HT1080 (cell line): Measurements from ENCODE around the gene AAR2. TPM values are rescaled to one million over a fixed set of nuclear protein-coding genes. Genes with fewer than 3 reads are reported as not detected.

Source experiments
- DNase-seq: peaks from one replicate; pipeline ENCODE4 v3.0.0-alpha.2; 2015; ENCODE audit warnings: low read depth
- total RNA-seq: library from RNA; depleted of rRNA; stranded (reverse); fragments of >200 nt; shearing (Covaris generic); gene quantifications from 2 replicates; pipeline ENCODE4 v1.2.3, GENCODE V29; 2014; rRNA removed

The AAR2 gene
- total RNA-seq, 1 experiment from 2014 or later, result 50.1 TPM

GRCh38 chr20:36279362-36279761 is 43.1 kb downstream of the AAR2 start:
- DNase-seq, result no peak

GRCh38 chr20:36279776-36280175 is 43.5 kb downstream of the AAR2 start:
- no peak for DNase-seq

DNA sequence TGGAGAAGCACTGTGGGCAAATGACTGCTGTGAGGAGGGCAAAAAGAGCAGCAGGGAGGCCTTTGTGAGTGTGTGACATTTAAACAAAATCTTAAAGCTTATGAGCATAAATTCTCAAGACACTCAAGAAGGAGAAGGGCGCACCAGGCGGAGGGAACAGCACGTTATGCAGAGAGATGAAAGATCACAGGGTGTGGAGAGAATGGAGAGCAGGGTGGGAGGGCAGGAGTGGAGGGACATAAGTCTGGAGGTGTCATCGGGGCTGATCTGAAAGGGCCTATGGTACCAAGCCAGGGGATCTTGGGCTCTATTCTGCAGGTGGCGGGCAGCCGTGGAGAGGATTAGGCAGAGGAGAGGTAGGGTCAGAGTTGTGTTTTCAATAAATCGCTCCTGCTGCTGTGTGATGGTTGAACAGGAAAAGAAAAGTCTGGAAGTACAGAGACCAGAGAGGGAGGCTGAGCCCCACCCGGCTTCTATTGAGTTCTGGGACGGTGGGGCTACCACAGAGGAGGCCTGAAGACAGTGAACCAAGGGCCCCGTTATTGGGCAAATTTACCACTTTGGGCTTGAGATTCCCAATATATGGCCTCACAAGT is 45.6 kb downstream of the AAR2 start:
- DNase-seq, result no peak

DNA sequence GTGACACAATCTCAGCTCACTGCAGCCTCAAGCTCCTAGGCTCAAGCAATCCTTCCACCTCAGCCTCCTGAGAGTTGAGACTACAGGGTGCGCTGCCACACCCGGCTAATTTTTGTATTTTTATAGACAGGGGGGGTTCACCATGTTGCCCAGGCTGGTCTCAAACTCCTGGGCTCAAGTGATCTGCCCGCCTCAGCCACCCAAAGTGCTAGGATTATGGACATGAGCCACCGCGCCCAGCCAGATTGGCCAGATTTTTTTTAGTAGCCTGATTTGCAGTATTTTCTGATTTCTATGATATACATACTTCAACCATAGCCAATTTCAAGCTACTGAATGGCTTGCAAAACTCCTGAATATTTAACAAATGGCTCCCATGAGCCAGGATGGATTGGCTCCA is 48.5 kb downstream of the AAR2 start:
- no peak for DNase-seq

- no peak for DNase-seq
Observed at GRCh38 chr20:36285746-36286447, 49.6 kb downstream of the AAR2 start.

DNA sequence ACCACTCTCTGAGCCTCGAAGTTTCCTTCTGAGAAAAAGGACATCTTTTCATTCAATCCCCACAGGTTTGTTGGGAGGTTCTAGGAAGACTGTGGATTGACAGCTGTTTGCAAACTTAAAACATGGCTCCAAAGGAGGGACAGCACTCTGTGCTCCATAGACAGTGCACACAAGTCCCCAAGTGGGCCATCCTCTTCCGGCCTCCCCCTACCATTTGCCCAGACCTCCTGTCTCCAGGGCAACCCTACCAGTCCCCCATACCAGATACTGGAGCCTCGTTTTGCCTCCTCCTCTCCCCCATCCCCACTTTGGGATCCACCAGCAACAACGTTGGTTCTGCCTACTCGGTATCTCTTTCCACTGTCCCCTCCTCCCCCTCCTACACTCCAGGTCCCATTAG is 61.4 kb downstream of the AAR2 start:
- DNase-seq, result no peak

DNA sequence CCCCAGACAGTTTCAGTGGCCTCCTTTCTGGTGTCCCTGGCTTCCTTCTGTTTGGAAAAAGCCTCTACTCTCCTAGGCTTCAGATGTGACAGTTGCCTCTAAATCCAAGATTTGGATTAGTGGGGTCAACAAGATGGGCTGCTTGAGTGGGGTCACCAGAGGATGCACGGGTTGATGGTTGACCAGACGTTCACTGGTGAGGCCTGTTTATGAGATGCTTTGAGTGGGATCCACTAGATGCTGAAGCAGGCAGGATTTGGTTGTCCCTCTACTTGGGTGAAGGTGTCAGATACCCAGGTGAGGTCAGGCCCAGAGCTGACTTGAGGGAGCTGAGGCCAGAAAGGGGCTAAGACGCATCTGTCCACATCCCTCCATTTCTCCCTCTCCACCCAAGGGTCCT is 61.8 kb downstream of the AAR2 start:
- no peak for DNase-seq

- no peak for DNase-seq
Observed at GRCh38 chr20:36298795-36299339, 62.6 kb downstream of the AAR2 start.

DNA sequence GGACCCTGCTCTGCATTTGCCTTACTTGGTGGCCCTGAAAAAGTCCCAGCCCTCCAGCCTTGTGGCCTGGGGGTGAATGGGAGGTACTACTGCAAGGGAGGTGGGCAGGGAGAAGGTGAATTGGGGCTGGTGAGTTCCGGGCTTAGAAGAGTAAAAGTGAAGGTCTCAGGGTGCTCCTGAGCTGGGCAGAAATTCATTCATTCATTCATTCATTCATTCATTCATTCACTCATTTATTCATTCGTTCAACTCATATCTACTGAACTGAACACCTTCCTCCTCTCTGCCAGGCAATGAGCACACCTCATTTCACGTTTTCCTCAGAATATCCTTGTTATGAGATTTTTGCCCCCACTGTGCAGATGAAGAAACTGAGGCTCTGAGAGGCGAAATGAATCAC is 63.2 kb downstream of the AAR2 start:
- no peak for DNase-seq

DNA sequence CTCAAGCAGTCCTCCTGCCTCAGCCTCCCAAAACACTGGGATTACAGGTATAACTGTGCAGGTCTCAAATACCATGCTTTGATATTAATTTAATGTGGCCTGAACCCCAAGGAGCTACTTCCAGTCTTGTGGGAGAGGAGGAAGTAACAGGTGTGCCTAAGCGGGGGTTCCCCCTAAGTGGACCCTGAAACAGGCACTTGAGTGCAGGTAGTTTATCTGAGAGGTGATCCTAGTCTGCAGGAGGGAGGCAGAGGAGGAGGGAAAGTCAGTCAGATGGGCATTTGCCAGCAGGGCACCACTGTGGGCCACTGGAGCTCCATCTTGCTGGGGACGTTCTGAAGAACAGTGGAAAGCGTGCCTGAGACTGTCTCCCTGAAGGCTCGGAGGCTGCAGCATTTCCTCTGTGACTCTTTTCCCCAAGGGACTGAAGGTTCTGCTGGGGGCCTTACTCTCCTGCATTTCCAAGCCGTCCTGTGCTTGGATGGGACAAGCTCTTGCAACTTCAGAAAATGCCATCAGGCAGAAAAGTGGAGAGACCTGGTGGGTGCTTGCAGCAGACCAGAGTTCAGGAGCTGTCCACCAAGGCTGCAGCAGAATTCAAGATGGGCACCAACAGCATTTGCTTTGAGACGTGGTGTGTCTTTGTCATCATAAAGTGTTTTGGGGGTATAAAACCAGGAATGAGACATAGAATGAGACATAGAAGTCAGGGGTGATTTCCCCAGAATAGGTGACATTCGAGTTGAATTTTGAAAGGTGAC is 65.3 kb downstream of the AAR2 start:
- no peak for DNase-seq

GRCh38 chr20:36303020-36303595 is 66.8 kb downstream of the AAR2 start:
- DNase-seq, result no peak

- no peak for DNase-seq
Observed at GRCh38 chr20:36303831-36304230, 67.6 kb downstream of the AAR2 start.

GRCh38 chr20:36304786-36305495 is 68.7 kb downstream of the AAR2 start:
- no peak for DNase-seq

DNA sequence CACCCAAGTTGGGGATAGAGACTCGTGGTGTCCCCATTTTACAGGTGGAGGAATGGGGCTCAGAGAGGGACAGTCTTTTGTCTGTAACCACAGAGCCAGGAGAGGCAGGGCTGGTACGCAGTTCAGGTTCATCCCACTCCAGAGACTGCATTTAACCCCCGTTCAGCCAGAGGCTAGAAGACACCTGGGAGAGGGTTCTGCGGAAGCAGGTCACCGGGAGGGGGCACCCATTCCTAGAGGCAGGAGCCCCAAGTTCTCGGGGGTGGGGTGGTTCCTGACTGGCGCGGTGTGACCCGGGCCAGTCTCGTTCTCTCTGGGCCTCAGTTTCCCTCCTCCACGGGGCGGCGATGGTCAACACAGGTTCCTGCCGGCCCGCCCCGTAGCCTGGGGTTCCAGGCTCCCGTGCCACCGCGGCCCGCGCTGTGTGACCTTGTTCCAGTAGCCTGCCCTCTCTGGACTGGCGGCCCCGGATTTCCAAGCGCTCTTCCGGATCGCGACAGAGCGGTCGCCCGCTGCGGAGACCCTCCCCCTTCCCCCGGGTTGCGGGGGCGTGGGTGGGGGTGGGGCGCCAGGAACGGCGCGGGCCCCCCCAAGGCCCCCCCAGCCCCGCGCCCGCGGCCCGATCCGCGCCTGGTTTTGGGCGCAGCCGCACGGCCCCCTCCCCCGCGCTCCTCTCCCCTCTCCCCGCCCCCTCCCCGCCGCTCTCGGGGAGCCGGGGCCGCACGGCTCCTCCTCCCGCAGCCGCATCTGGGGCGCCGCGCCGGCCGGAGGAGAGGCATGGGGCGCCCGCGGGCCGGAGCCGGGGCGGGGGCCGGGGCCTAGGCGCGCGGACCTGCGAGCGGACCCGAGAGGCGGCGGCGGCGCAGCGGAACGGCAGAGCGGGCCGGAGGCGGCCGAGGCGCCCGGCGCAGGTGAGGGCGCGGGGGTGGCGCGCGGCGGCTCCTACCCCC is 69.6 kb downstream of the AAR2 start, which contains the start of gene DLGAP4:
Gene DLGAP4, plus strand, starts transcription at position 738 of the 950 bp plus-strand sequence. CDS start 125,379 bp downstream, outside the sequence.
- DNase-seq, result no peak

Other genes starting within 250 kb of the AAR2 start
- gene EPB41L1, start 81.7 kb upstream of the AAR2 start, total RNA-seq, result 19.8 and 31.3 TPM in 2 replicates
- 9.5 and 21.4 TPM in 2 replicates for gene DLGAP4, start 69.9 kb downstream of the AAR2 start, total RNA-seq